ENCODE measurements around the gene EPM2A. TPM values are rescaled to one million over a fixed set of nuclear protein-coding genes. Genes with fewer than 3 reads are reported as not detected.

The EPM2A gene
- 9.9 and 21.4 TPM in 2 replicates for total RNA-seq

DNA sequence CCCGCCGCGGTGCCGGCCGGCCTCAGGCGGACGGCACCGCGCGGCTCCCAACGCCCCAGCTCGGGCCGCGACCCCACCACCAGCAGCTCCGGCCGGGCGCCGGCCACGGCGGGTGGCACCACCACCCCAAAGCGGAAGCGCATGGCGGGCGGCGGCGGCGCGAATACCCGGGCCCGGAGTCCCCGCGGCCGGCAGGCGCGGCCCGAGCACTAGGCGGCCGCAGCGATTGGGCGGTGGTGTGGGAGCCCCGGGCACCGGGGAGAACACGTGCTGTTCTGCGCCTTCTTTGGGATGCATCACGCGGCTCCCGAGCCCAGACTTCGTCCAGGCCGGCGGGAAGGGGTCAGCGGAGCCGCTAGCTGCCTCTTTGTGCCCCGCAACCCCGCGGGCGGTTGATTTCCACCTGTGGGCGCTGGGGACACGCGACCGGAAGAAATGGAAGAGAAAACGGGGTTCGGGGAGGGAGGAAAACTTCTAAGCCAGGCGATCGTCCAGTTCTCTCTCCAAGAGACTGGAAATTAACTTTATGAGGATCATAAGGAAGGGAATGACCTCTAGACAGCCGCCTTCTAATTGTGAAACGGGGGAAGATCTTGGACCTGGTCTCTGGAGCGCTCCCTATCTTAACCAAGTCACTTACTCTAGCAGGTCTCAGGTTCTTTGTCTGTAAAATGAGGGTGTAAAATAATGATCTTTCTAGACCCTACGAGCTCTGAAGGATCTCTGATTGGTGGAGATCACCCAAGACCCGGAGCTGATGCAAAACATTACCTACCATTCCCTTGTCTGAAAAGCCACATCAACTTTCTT, at the start of gene EPM2A:
Gene EPM2A (minus strand): TSS at position 165 of the 810 bp plus-strand sequence. CDS start 22 bp downstream, at position 143.

Other genes starting within 250 kb of the EPM2A start
- gene FBXO30, start 79.3 kb upstream of the EPM2A start, total RNA-seq: 6.5 and 7.2 TPM in 2 replicates
- gene SHPRH, start 228.8 kb upstream of the EPM2A start, total RNA-seq: 5.6 and 9.7 TPM in 2 replicates